ENCODE measurements around the gene GRB10.

GRB10 gene

GRCh38 chr7:50713123-50713965 lies 69.4 kb downstream of the GRB10 start:
- Histone ChIP-seq H3K79me2 (ENCODE audit: low read length) (no peaks in the 10 kb centered on the region), H3K9ac (ENCODE audit: low read length) (no peak overlapping the region)

DNA sequence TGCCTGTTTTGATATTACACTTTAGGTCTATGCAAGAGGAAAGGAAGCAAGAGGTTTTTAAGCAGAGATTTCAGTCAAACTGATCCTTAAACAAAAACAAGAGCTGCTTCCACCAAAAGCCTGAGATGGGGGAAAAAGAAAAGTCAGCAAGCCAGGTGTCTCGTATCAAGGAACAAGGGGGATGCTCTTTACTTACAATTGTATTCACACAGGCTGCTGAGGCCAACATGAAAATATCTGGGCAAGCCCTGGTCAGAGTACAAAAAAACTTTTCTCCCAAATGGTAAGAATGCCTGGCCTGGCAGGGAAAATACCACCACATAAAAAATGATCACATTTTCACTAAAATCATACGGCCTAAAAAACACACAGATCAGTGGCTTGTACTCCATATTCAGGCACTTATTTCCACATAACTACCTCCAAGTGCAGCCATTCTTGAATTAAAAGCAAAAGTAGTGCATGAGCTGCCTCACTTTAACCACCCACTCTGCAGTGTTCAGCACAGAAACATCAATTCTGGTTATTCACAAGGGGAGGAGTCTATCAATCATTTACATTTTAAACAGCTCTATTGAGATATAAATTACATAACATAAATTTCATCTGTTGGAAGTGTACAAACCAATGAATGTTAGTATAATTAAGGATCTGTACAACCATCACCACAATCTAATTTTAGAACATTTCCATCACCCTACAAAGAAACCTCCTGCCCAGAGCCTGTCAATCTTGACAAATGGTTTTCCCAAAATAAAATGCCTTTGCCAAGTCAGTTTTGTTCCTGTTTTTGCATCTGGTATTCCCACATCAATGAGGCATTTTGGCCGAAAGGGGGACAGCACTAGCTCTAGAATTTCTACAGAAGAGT lies 70.2 kb downstream of the GRB10 start:
- no peak overlapping the region for H3K27ac ChIP-seq (ENCODE audit: low read length)

More at GRCh38 chr7:50713123-50713965, 69.4 kb downstream of the GRB10 start:
- Histone ChIP-seq H3K27me3 (ENCODE audit: low read depth, low read length) (peaks cover 24% of the 10 kb centered on the region), H3K27ac (ENCODE audit: low read length) (no peak overlapping the region), H4K20me1 (ENCODE audit: insufficient read depth, low read length) (no peaks in the 10 kb centered on the region), H3K36me3 (replicated peaks; ENCODE audit: low read depth, low read length) (no peaks in the 10 kb centered on the region), H3K4me3 (ENCODE audit: low read length) (no peak overlapping the region), H3K9me3 (ENCODE audit: insufficient read depth, low read length) (no peaks in the 10 kb centered on the region), H3K4me2 (ENCODE audit: low read length) (no peak overlapping the region), H2AFZ (ENCODE audit: low read depth, low read length) (no peak overlapping the region), H3K4me1 (ENCODE audit: low read length) (no peaks in the 10 kb centered on the region)
- TF ChIP-seq EZH2phosphoT487 (IDR thresholded peaks at IDR 0.05; ENCODE audit: low read depth) = no peak
- TF ChIP-seq CTCF (IDR thresholded peaks at IDR 0.05; ENCODE audit: low read depth, low read length) = no peak

GRCh38 chr7:50711271-50712175 lies 71.2 kb downstream of the GRB10 start:
- Histone ChIP-seq H3K9me3 (ENCODE audit: insufficient read depth, low read length) (no peaks in the 10 kb centered on the region), H3K79me2 (ENCODE audit: low read length) (no peaks in the 10 kb centered on the region), H3K27me3 (ENCODE audit: low read depth, low read length) (peaks cover 24% of the 10 kb centered on the region), H3K36me3 (replicated peaks; ENCODE audit: low read depth, low read length) (no peaks in the 10 kb centered on the region), H4K20me1 (ENCODE audit: insufficient read depth, low read length) (no peaks in the 10 kb centered on the region), H3K9ac (ENCODE audit: low read length) (no peak overlapping the region), H2AFZ (ENCODE audit: low read depth, low read length) (no peak overlapping the region), H3K4me2 (ENCODE audit: low read length) (no peak overlapping the region), H3K4me1 (ENCODE audit: low read length) (no peaks in the 10 kb centered on the region), H3K27ac (ENCODE audit: low read length) (no peak overlapping the region), H3K4me3 (ENCODE audit: low read length) (no peak overlapping the region)
- TF ChIP-seq EZH2phosphoT487 (IDR thresholded peaks at IDR 0.05; ENCODE audit: low read depth) (no peak), CTCF (IDR thresholded peaks at IDR 0.05; ENCODE audit: low read depth, low read length) (no peak)

More for the DNA sequence above, 70.2 kb downstream of the GRB10 start:
- Histone ChIP-seq H3K4me3 (ENCODE audit: low read length) (no peak overlapping the region), H3K36me3 (replicated peaks; ENCODE audit: low read depth, low read length) (no peaks in the 10 kb centered on the region), H3K27me3 (ENCODE audit: low read depth, low read length) (peaks cover 24% of the 10 kb centered on the region), H3K9ac (ENCODE audit: low read length) (no peak overlapping the region), H3K4me2 (ENCODE audit: low read length) (no peak overlapping the region), H3K4me1 (ENCODE audit: low read length) (no peaks in the 10 kb centered on the region), H4K20me1 (ENCODE audit: insufficient read depth, low read length) (no peaks in the 10 kb centered on the region), H2AFZ (ENCODE audit: low read depth, low read length) (no peak overlapping the region), H3K9me3 (ENCODE audit: insufficient read depth, low read length) (no peaks in the 10 kb centered on the region), H3K79me2 (ENCODE audit: low read length) (no peaks in the 10 kb centered on the region)
- TF ChIP-seq EZH2phosphoT487 (IDR thresholded peaks at IDR 0.05; ENCODE audit: low read depth) (no peak), CTCF (IDR thresholded peaks at IDR 0.05; ENCODE audit: low read depth, low read length) (no peak)
